Central memory CD4-positive, alpha-beta T cell (primary cell): ENCODE measurements around the gene PRR13.
"Not testable (repeated sequence)": the region's sequence is repeated elsewhere in the genome, so short reads cannot be mapped to it uniquely, and the experiment has no call there.

Source experiments
- DNase-seq: peaks from one replicate; pipeline ENCODE4 v3.0.0; 2022

PRR13 gene

DNA sequence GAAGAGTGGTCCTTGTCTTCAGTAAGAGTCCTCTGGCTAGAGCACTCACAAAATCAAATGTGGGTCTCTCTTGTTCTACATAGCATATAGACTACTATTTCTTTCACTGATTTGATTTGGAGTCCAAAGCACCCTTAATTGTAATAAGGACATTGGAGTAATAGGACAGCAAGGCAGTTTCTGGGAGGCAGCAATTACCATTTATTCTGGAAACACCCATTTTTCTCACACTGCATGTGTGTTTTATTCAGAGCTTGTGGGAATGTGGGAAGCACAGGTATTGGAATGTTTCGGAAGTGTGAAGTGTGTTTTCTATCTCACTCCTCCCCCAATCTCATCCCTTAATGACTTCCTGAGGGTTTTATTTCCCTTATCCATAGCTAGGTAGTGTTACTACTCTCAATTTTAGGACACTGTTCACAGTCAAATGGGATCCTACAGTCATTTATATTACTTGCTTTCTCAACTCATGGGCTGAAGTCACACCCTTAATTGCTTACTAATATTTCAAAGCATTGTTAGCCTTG is 30.6 kb downstream of the PRR13 start:
- DNase-seq = no peak

DNA sequence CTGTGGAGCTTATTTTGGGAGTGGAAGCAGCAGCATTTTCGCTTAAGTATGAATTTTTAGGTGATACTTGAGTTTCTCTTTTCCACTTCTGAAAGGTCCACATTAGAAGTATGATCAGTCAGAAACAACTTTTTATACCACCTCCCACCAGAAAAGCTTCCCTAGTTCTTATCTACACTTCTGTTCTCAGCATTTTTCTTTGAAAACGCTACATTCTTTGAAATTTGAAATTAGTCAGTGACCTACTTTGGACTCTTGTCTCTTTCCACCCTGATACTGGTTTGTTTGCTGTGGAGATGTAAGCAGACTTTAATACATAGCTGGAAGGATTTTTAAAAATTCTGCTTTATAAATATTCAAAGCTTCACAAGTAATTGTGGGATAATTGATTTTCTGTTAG is 32.5 kb downstream of the PRR13 start:
- no peak for DNase-seq

- no peak for DNase-seq
These were observed 33.3 kb downstream of the PRR13 start for GRCh38 chr12:53474819-53475218.

DNA sequence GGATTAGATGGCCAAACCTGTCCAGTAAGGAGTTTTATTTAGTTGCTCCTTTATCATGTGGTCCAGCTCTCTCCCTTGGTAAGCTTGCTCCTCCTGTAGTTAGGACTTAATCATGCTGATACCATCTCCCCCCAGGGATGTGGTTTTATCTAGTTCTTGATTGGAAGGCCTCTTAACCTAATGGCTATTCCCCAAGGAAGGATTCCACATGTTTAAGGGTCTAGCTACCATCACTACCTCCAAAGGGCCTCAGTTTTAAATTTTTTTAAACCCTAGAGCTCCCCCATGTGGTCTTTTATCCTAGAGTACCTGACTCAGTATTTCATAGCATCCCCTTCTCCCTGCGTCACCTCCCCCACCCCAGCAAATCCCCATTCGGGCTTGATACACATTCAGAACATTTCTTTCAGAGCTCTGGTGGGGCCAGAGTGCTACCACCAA is 35.3 kb downstream of the PRR13 start:
- no peak for DNase-seq

DNA sequence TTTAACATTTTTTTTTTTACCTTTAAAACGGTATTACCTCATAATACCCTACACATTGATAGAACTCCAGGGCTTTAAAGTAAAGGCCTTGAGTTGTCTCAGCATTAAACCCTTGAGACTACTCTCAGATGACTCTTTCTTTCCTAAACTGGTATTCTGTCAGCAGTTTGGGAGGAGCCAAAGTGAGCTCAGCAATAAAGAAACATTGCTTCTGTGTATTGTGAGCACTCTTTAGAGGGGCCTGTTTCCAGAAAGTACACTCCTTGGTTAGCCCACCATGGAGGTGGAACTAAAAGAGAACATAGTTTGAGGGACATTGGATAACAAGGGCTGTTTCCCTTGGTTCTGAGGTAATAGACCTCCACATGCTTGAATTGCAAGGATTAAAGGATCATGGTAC is 37.3 kb downstream of the PRR13 start:
- no peak for DNase-seq

GRCh38 chr12:53479331-53479730 is 37.8 kb downstream of the PRR13 start:
- DNase-seq = no peak

DNA sequence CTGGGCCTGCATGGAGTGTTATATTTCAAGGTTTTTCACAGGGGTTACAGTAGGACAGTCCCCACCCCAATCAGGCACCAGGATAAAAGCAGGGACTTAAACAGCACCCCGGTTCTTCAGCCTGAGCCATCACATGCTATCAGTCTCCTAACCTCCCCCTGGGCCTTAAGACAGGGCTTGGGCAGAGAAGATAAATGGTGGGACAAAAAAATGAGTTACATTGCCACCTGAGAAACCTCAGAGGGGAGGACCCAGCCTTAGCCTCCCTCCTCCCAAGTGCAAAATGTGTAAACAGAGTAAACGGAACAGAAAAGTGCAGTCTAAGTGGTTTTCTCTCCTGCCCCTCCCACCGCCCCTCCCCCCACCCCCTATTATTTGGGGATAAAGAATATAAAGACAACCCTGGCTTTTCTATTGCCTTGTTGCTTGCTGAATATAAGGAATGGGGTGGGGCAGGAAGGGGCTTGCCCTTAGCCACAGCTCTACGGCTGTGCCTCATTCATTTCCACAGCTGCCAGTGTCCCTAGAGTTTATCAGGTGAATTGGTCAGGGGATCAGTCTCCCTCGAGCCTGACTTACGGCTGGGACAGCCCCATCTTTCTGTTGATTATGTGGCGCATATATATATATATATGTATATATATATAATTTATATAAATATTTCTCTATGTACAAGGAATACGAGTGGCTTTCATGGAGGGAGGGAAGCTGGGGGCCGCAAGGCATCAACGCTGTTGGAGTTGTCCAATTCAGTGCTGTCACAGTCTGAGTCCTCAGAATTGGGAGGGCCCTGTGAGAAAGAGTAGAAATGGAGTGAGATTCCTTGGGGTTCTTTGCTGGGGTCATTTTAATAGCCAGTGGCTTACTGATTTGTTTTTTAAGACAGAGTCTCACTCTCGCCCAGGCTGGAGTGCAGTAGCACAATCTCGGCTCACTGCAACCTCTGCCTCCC is 39.2 kb downstream of the PRR13 start:
- DNase-seq = no peak

GRCh38 chr12:53481458-53481857 is 39.9 kb downstream of the PRR13 start:
- DNase-seq = not testable (repeated sequence)

DNA sequence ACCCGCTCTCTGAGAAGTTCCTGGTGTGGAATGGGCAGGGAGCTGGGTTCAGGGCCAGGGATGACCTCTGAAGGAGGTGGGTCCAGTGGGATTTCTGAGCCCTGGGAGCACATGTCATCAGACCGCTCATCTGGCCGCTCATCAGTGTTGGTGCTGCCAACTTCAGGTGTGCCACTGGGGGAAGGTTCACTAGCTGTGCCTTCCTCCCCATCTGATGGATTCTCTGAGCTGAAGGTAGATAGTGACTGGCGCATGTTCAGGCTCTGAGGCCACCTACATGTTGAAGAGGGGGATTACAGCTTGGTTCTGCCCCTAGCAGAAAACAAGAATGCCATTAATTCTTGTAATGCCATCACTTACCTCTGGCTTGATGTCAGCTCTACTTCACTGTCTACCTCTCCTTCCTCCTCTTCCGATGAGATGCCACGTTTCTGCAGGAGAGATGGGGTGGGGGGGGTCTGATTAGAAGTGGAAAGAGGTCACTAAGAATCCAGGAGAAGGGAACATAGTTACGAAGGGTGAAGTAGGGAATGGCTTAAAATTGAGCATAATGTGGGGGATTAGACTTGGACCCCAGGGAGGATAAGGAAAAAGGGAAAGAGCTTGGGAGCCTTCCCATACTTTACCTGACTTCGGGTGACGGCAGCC is 40.5 kb downstream of the PRR13 start:
- no peak for DNase-seq

DNA sequence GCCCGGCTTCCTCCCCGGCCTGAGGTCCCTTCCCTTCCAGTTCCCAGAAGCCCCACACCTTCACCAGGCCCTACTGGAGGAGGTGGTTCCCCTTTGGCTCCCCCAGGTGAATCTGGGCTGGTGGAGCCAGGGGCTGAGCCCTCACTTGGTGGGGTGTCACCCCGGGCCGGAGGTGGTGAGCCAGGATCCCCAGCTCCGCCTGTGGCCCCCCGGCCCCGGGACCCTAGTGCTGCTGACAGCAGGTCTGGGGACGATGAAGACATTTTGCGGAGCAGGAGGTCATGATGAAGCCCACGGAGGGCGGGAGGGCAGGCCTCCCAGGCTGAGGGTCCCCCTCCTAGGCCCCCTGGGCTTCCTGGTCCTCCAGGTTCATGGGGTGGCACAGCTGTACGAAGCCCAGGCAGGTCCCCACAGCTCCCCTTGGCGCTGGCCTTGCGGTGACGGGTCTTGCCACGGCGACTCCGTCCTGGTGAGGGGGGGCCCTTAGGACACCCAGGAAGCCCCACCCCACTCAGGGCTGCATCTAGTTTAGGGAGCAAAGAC is 41.2 kb downstream of the PRR13 start:
- no peak for DNase-seq

DNA sequence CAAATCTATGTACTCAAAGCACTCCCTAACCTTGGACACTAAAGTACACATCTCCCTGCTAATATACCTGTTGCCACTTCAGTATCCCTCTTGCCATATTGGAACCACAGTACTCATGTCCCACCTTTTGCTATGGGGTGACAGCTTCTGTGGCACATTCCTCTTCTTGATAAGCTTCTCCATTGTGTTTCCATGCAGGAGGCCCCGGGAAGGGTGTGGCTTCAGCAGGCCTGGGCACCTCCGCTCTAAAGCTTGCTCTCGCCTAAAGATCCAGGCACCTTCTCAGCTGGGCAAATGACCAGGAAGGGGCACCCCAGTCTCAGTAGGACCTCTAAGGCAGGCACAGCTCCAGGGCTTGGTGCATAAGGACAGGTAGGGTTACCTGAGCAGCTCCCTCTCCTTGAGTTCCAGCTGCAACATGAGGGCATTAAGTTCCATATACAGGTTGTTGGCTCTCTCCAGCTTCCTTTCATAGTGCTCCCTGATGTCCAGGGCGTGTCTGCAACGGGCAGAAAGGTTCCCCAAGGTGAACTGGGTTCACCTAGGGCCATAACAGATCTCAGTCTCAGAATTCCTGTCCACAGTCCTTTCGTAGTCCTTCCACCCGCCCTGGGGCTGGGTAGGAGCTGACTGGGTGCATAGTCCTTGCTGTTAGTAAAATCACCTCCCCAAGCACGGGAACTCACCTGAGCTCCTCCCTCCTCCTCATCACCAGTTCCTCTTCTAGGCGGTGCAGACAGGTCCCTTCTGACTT is 41.9 kb downstream of the PRR13 start:
- no peak for DNase-seq

- no peak for DNase-seq
These were observed 42.4 kb downstream of the PRR13 start for GRCh38 chr12:53483979-53484377.

DNA sequence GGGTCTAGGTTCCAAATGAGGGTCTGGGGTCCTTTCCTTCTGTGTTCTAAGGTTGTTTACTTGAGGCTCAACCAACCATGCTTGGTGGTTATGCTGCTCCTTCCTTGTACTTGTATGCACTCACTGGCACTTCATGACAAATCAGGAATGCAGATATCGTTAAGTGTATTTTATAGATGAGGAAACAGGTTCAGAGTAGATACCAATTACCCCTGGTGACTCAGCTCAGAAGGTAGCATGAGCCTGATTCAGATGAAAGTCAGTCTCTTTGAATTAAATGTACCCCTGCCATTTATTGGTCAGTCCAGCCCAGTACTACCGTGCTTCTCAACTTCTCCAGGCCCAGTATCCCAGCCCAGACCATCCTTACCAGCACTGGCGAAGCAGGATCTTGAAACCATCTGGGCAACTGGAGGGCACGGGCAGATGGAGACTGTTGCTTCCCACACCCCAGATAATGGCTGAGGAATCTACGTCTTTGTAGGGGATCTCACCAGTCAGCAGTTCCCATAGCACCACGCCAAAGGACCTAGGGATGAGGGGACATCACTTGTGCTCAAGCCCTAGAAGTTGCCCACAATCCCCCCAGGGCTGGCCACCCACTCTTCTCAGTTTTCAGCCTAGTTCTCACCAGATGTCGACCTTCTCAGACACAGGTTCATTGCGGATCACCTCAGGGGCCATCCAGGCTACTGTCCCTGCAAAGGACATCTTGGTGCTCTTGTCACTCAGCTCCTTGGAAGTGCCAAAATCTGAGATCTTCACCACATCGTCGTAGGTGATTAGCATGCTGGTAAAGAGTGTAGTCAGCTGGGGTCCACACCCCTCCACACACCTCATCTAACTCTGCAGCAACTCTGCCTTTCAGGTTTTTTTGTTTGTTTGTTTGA is 43.4 kb downstream of the PRR13 start:
- DNase-seq = no peak

DNA sequence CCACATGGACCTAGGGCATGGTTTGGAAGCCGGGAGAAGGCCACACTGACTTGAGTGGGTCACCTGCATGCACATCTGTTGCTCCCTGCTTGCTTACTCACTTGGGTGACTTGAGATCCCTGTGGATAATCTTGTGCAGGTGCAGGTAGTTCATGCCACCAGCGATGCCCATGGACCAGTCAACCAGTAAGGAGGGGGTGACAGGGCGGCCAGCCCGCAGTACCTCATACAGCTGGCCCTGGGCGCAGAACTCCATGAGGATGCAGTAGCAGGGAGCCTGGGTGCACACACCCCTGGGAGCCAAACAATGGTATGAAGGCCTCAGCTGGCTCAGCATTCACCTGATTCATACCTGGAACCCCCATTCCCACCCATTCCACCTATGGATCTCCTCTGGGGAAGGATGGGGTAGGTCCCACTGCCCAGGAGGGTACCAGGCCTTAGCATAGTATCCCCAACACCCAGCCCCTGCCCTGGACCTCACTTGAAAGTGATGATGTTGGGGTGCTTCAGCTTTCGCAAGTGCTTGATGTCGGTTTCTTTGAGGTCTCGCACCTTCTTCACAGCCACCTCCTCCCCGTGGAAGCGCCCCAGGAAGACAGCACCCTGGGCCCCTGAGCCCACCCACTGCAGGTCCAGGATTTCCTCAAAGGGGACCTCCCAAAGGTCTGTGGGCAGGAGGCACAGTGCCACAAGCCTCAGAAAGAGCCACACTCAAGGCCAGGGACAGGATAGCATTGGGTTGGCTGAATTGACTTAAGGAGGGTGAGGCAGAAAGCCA is 44.6 kb downstream of the PRR13 start:
- no peak for DNase-seq

GRCh38 chr12:53486736-53487487 is 45.4 kb downstream of the PRR13 start:
- no peak for DNase-seq

DNA sequence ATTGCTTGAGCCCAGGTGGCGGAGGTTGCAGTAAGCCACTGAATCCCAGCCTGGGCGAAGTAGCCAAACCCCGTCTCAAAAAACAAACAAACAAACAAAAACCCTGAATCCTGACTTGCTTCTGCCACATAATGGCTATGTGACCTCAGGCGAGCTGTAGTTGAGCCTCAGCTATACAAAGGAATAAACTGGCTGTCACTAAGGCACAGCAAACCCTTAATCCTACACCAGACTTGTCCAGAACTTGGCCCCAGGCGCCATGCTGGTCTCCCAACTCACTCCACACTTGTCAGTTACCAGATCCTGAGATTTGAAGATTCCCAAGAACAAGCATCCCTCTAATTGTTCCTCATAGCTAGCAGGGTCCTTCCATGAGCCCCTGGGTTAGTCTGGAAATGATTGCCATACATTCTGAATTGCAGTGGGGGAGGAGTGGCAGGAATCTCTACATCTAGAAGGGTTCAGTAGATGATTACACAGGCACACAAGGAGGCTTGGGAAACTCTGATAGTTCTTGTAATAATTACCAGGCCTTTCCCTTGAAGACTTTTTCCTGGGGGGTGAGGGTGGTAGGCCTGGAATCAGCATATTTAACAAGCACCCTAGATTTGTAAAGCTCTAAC is 47.8 kb downstream of the PRR13 start:
- DNase-seq = no peak

DNA sequence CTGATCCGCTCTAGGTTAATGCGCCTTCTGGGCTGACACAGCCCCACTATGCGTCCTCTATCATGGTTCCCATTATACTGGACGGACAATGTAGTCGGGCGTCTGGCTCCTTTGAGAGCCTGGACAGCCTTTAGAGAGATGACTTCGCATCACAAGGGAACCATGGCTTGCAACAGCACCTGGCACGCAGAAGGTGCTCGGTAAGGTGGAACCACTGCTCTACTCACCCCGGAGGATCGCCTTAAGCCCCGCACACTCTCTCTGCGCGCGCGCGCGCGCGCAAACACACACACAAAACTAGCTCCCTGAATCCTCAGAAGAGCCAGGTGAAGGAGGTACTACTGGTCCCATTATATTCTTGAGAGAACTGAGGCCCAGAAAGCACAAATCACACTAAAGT is 50.7 kb downstream of the PRR13 start:
- no peak for DNase-seq

DNA sequence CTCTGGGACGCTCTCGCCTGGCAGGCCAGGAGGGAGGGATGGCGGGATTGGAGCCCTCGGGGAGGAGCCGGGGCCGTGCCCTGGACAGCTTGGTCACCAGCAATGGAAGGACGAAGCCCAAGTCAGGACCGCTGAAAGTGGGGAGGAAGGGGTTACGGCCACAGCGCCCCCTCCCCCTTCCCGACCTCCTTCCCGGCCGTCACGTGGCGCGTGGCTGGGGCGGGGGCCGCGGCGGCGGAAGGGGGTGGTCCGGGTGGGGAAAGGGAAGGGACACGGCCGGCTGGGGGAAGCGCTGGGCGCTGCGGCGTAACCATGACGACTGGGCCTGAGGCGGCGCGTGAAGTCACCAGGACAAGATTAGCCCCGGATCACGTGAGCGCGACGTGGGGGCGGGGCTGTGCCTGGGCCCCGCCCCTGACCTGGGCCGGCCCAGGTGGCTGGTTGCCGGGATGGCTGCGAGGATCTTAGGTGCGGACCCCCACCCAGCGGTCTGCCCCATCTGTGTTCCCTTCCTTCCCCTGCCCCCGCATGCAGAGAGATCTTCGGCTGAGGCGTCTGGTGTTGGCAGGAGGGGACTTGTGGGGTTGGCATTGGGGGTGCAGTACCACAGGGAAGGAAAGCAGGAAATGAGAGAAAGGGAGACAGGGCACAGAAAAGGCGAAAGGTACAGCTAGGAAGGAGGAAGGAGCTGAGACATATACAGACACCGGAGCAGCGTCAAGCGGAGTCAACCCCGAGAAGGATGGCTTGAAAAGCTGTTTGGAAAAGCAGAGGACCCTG is 51.5 kb downstream of the PRR13 start:
- DNase-seq = peak; percentile 80
